GM12872 (cell line): ENCODE data around the gene KCNK6.

Experiments
- CTCF ChIP-seq: IDR thresholded peaks from 3 replicates; pipeline ENCODE4 v1.5.1; 2011; ENCODE audit warnings: low read depth, mild to moderate bottlenecking, low read length, moderate library complexity; ENCODE audit not compliant: insufficient read depth

KCNK6 gene

GRCh38 chr19:38329651-38330050, 10.0 kb downstream of the KCNK6 start:
- TF ChIP-seq CTCF: no peak

DNA sequence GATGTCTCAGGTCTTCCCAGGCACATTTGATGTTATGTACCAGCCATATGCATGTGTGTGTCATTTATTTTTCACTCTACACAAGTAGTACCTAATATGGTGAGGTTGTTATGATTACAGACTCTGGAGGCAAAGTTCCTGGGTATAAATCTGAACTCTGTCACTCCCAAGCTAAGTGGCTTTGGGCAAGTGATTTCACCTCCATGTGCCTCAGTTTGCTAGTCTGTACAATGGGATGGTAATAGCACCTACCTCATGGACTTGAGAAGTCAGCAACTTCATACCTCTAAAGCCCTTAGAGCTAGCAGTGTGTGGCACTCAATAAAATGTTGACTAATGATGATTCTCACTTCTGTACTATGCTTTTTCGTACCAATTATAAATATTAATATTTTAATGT, 12.1 kb downstream of the KCNK6 start:
- no peak for TF ChIP-seq CTCF

DNA sequence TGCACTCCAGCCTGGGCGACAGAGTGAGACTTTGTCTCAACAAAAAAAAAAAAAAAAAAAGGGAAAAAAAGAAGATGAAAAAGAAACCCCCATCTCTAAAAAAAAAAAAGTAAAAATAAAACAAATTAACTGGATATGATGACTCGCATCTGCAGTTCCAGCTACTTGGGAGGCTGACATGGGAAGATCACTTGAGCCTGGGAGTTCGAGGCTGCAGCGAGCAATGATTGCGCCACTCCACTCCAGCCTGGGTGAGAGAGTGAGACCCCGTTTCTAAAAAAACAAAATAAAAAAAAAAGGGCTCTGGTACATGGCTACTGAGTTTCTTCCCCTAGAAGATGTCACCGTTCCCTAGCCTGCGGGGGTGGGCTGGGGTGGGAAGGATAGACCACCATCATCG, 13.6 kb downstream of the KCNK6 start:
- no peak for TF ChIP-seq CTCF

- no peak for TF ChIP-seq CTCF
Observed at GRCh38 chr19:38335949-38336637, 16.4 kb downstream of the KCNK6 start.

DNA sequence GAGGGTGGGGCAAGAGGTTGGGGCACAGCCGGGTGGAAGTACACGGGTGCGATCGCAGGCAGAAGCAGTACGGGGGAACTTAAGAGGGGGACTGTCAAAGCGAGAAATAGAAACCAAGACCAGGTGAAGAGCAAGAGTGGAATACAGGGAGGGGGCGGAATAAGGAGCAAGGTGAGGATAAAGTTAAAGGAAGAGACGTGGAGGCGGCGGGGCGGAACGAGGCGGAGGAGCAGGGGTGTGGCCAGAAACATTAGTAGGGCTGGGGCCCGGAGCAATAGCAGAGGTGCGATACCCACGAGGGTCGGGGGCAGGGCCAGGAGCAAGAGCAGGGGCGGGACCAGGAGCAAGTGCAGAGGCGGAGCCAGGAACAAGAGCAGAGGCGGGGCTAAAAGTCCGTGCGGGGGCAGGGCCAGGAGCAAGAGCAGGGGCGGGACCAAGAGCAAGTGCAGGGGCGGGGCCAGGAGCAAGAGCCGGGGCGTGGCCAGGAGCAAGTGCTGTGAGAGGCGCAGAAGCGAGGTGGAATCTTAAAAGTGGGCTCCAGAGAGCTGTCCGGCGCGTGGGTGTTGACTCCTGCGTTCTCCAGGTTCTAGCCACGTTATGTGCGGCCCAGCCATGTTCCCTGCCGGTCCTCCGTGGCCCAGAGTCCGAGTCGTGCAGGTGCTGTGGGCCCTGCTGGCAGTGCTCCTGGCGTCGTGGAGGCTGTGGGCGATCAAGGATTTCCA, 17.2 kb downstream of the KCNK6 start:
- no peak for TF ChIP-seq CTCF

- no peak for TF ChIP-seq CTCF
Observed at GRCh38 chr19:38337360-38337653, 17.7 kb downstream of the KCNK6 start.

DNA sequence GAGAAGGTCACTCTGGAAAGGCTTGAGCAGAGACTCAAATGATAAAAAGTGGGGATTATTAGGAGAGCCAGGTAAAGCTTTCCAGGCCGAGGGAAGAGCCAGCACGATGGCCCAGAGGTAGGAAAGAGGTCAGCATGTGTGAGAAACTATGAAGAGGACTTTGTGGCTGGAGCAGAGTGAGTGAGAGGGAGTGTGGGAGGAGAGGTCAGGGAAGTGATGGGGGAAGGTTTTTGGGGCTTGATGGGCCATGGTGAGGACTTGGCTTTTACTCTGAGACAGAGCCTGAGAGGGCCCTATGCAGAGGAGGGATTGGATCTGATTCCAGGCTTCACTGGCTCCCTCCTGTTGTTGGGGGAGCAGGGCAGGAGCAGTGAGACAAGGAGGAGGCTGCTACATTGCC, 21.3 kb downstream of the KCNK6 start:
- no peak for TF ChIP-seq CTCF
